ENCODE data around the gene CAPS.

Gene CAPS

GRCh38 chr19:5899728-5900526, 14.1 kb upstream of the CAPS start:
- no peak for TF ChIP-seq CTCF (IDR thresholded peaks at IDR 0.05; ENCODE audit: low read depth, low read length)
- no peak overlapping the region for H3K4me3 ChIP-seq (replicated peaks in 1 of 2; ENCODE audit: low read depth in 2 of 2, low read length in 2 of 2)
- no peak for DNase-seq (ENCODE audit: low read depth in 2 of 2)

GRCh38 chr19:5900976-5901375, 13.1 kb upstream of the CAPS start:
- DNase-seq (ENCODE audit: low read depth in 2 of 2) = no peak
- TF ChIP-seq CTCF (IDR thresholded peaks at IDR 0.05; ENCODE audit: low read depth, low read length) = no peak
- no peak overlapping the region for H3K4me3 ChIP-seq (replicated peaks in 1 of 2; ENCODE audit: low read depth in 2 of 2, low read length in 2 of 2)

- no peak for TF ChIP-seq CTCF (IDR thresholded peaks at IDR 0.05; ENCODE audit: low read depth, low read length)
- DNase-seq (ENCODE audit: low read depth in 2 of 2) = peak; percentile 50 to 53
- H3K4me3 ChIP-seq (replicated peaks in 1 of 2; ENCODE audit: low read depth in 2 of 2, low read length in 2 of 2) = peak overlapping the region; percentile 80 to 100
These were observed 10.9 kb upstream of the CAPS start for GRCh38 chr19:5903056-5903623.

GRCh38 chr19:5903624-5904351, 10.3 kb upstream of the CAPS start, which contains the start of gene NDUFA11:
Gene NDUFA11, minus strand, starts transcription at chr19:5903790. Its CDS starts 82 bp downstream, at chr19:5903708.
- DNase-seq (ENCODE audit: low read depth in 2 of 2) = peak; percentile 97 to 98
- H3K4me3 ChIP-seq (replicated peaks in 1 of 2; ENCODE audit: low read depth in 2 of 2, low read length in 2 of 2) = peak within 1 kb of the TSS; percentile 80 to 100
- TF ChIP-seq CTCF (IDR thresholded peaks at IDR 0.05; ENCODE audit: low read depth, low read length) = no peak

GRCh38 chr19:5904352-5905113, 9.5 kb upstream of the CAPS start, which contains the start of gene VMAC:
Gene VMAC, plus strand, starts transcription at chr19:5904872. Its CDS starts 19 bp downstream, at chr19:5904891.
- TF ChIP-seq CTCF (IDR thresholded peaks at IDR 0.05; ENCODE audit: low read depth, low read length) = no peak
- DNase-seq (ENCODE audit: low read depth in 2 of 2) = peak; percentile 100
- peak within 1 kb of the TSS; percentile 80 to 100 for H3K4me3 ChIP-seq (replicated peaks in 1 of 2; ENCODE audit: low read depth in 2 of 2, low read length in 2 of 2)

- TF ChIP-seq CTCF (IDR thresholded peaks at IDR 0.05; ENCODE audit: low read depth, low read length) = no peak
- no peak for DNase-seq (ENCODE audit: low read depth in 2 of 2)
- H3K4me3 ChIP-seq (replicated peaks in 1 of 2; ENCODE audit: low read depth in 2 of 2, low read length in 2 of 2) = peak overlapping the region; percentile 79 to 80
These were observed 8.8 kb upstream of the CAPS start for GRCh38 chr19:5905114-5905778.

Measured in cardiac fibroblast (primary cell).